ENCODE data around the gene VAV2. TPM values are rescaled to one million over a fixed set of nuclear protein-coding genes. Genes with fewer than 3 reads are reported as not detected.

Gene VAV2
- total and polyA plus RNA-seq, 2 experiments from 2014 or later: 8.1 to 28.9 TPM

- H3K4me3 Mint-ChIP-seq: no peak overlapping the region
- H3K36me3 Mint-ChIP-seq (ENCODE audit: low read depth): peaks cover 4% of the 10 kb centered on the region; the same call in 2 of the 3 replicates
- H3K36me3 ChIP-seq (ENCODE audit: insufficient read depth): no peaks in the 10 kb centered on the region
- H3K4me3 ChIP-seq: no peak overlapping the region
- no peaks in the 10 kb centered on the region for H3F3A ChIP-seq (replicated peaks; ENCODE audit: low read depth)
- H4K20me1 ChIP-seq (replicated peaks; ENCODE audit: insufficient read depth): no peaks in the 10 kb centered on the region
- H3K27me3 ChIP-seq (ENCODE audit: insufficient read depth): no peaks in the 10 kb centered on the region
- H3K9me2 ChIP-seq (ENCODE audit: insufficient read depth): no peaks in the 10 kb centered on the region
- H3K9me3 Mint-ChIP-seq: no peaks in the 10 kb centered on the region
- no peak for DNase-seq (ENCODE audit: low spot score)
- no peaks in the 10 kb centered on the region for H3K79me2 ChIP-seq (replicated peaks; ENCODE audit: insufficient read depth)
- H3K4me1 ChIP-seq (ENCODE audit: insufficient read depth): no peaks in the 10 kb centered on the region
- H3K4me2 ChIP-seq: no peak overlapping the region
- H3K4me1 Mint-ChIP-seq: peaks cover 7% of the 10 kb centered on the region
- H2AFZ ChIP-seq: no peak overlapping the region
- no peak for ATAC-seq
- H3K27ac ChIP-seq (ENCODE audit: low read depth): no peak overlapping the region
- H3K27me3 Mint-ChIP-seq (ENCODE audit: insufficient read depth, low read depth, poor library complexity): peaks cover 14% of the 10 kb centered on the region
- H3K27ac Mint-ChIP-seq: no peak overlapping the region
- TF ChIP-seq ZNF462 (CRISPR knock-in tag; IDR thresholded peaks at IDR 0.05) (no peak), EZH2 (IDR thresholded peaks at IDR 0.05; ENCODE audit: low read depth, unreplicated experiment) (no peak), NANOG (IDR thresholded peaks at IDR 0.05; ENCODE audit: borderline replicate concordance) (no peak), EZH2phosphoT487 (IDR thresholded peaks at IDR 0.05; ENCODE audit: unreplicated experiment) (no peak), CTCF (conservative IDR thresholded peaks at IDR 0.05; ENCODE audit: low read depth in 2 of 2) (no peak), ZNF114 (CRISPR knock-in tag; IDR thresholded peaks at IDR 0.05) (no peak), STAT1 (IDR thresholded peaks at IDR 0.05; ENCODE audit: unreplicated experiment) (no peak), POLR2AphosphoS5 (IDR thresholded peaks at IDR 0.05; ENCODE audit: low read depth) (no peak), CREB1 (CRISPR knock-in tag; IDR thresholded peaks at IDR 0.05; ENCODE audit: low read depth) (no peak), JUNB (IDR thresholded peaks at IDR 0.05; ENCODE audit: unreplicated experiment) (no peak), ZNF331 (CRISPR knock-in tag; IDR thresholded peaks at IDR 0.05; ENCODE audit: low read depth) (no peak)
- TF ChIP-seq, protein P1, sequence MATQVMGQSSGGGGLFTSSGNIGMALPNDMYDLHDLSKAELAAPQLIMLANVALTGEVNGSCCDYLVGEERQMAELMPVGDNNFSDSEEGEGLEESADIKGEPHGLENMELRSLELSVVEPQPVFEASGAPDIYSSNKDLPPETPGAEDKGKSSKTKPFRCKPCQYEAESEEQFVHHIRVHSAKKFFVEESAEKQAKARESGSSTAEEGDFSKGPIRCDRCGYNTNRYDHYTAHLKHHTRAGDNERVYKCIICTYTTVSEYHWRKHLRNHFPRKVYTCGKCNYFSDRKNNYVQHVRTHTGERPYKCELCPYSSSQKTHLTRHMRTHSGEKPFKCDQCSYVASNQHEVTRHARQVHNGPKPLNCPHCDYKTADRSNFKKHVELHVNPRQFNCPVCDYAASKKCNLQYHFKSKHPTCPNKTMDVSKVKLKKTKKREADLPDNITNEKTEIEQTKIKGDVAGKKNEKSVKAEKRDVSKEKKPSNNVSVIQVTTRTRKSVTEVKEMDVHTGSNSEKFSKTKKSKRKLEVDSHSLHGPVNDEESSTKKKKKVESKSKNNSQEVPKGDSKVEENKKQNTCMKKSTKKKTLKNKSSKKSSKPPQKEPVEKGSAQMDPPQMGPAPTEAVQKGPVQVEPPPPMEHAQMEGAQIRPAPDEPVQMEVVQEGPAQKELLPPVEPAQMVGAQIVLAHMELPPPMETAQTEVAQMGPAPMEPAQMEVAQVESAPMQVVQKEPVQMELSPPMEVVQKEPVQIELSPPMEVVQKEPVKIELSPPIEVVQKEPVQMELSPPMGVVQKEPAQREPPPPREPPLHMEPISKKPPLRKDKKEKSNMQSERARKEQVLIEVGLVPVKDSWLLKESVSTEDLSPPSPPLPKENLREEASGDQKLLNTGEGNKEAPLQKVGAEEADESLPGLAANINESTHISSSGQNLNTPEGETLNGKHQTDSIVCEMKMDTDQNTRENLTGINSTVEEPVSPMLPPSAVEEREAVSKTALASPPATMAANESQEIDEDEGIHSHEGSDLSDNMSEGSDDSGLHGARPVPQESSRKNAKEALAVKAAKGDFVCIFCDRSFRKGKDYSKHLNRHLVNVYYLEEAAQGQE (IDR thresholded peaks at IDR 0.05; ENCODE audit: unreplicated experiment): no peak
- TF ChIP-seq, protein P2, sequence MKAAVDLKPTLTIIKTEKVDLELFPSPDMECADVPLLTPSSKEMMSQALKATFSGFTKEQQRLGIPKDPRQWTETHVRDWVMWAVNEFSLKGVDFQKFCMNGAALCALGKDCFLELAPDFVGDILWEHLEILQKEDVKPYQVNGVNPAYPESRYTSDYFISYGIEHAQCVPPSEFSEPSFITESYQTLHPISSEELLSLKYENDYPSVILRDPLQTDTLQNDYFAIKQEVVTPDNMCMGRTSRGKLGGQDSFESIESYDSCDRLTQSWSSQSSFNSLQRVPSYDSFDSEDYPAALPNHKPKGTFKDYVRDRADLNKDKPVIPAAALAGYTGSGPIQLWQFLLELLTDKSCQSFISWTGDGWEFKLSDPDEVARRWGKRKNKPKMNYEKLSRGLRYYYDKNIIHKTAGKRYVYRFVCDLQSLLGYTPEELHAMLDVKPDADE (IDR thresholded peaks at IDR 0.05): no peak
These were observed 206.3 kb downstream of the VAV2 start for GRCh38 chr9:133785753-133786370.

All from GM23338 (cell line).